ENCODE data around the gene SLC10A4.

Gene SLC10A4

GRCh38 chr4:48462363-48462762, 20.8 kb upstream of the SLC10A4 start:
- no peak for DNase-seq (ENCODE audit: low read depth in 1 of 2, low spot score in 1 of 2)
- Histone ChIP-seq H3K27ac (replicated peaks) (no peak overlapping the region), H3K4me3 (replicated peaks; ENCODE audit: insufficient read depth, low read length) (no peak overlapping the region), H3K27me3 (ENCODE audit: insufficient read depth, poor library complexity, severe bottlenecking) (no peaks in the 10 kb centered on the region)
- TF ChIP-seq POLR2AphosphoS5 (IDR thresholded peaks at IDR 0.05; ENCODE audit: low read depth) (no peak), REST (IDR thresholded peaks at IDR 0.05; ENCODE audit: insufficient replicate concordance, low read depth) (no peak), CTCF (IDR thresholded peaks at IDR 0.05; ENCODE audit: insufficient read depth, low read length) (no peak), SPI1 (IDR thresholded peaks at IDR 0.05; ENCODE audit: borderline replicate concordance, low read depth) (no peak), GABPA (IDR thresholded peaks at IDR 0.05; ENCODE audit: low read depth) (no peak)

- TF ChIP-seq SPI1 (IDR thresholded peaks at IDR 0.05; ENCODE audit: borderline replicate concordance, low read depth) (no peak), POLR2AphosphoS5 (IDR thresholded peaks at IDR 0.05; ENCODE audit: low read depth) (no peak), CTCF (IDR thresholded peaks at IDR 0.05; ENCODE audit: insufficient read depth, low read length) (no peak), GABPA (IDR thresholded peaks at IDR 0.05; ENCODE audit: low read depth) (no peak), REST (IDR thresholded peaks at IDR 0.05; ENCODE audit: insufficient replicate concordance, low read depth) (no peak)
- Histone ChIP-seq H3K27ac (replicated peaks) (no peak overlapping the region), H3K27me3 (ENCODE audit: insufficient read depth, poor library complexity, severe bottlenecking) (no peaks in the 10 kb centered on the region), H3K4me3 (replicated peaks; ENCODE audit: insufficient read depth, low read length) (no peak overlapping the region)
- no peak for DNase-seq (ENCODE audit: low read depth in 1 of 2, low spot score in 1 of 2)
Observed at GRCh38 chr4:48467442-48467841, 15.7 kb upstream of the SLC10A4 start.

- Histone ChIP-seq H3K27ac (replicated peaks) (no peak overlapping the region), H3K27me3 (ENCODE audit: insufficient read depth, poor library complexity, severe bottlenecking) (no peaks in the 10 kb centered on the region), H3K4me3 (replicated peaks; ENCODE audit: insufficient read depth, low read length) (no peak overlapping the region)
- DNase-seq (ENCODE audit: low read depth in 1 of 2, low spot score in 1 of 2), result no peak
- TF ChIP-seq POLR2AphosphoS5 (IDR thresholded peaks at IDR 0.05; ENCODE audit: low read depth) (no peak), REST (IDR thresholded peaks at IDR 0.05; ENCODE audit: insufficient replicate concordance, low read depth) (no peak), GABPA (IDR thresholded peaks at IDR 0.05; ENCODE audit: low read depth) (no peak), SPI1 (IDR thresholded peaks at IDR 0.05; ENCODE audit: borderline replicate concordance, low read depth) (no peak), CTCF (IDR thresholded peaks at IDR 0.05; ENCODE audit: insufficient read depth, low read length) (no peak)
Observed at GRCh38 chr4:48467891-48468290, 15.3 kb upstream of the SLC10A4 start.
